Suprapubic skin (tissue), 4 donors: ENCODE results near the gene LRRIQ1.

Experiments used
- CTCF ChIP-seq, 2 donors: fragments of 200-600 bp in 1 of 2; fragments of 450-650 bp in 1 of 2; sonication (generic) in 1 of 2; IDR thresholded peaks; one replicate each; pipeline ENCODE4 v1.5.1; 2016 to 2019; ENCODE audit warnings: antibody characterized with exemption in 2 of 2, mild to moderate bottlenecking in 1 of 2, moderate library complexity in 1 of 2
- EP300 ChIP-seq: sonication (generic); formaldehyde crosslinking; IDR thresholded peaks from one replicate; pipeline ENCODE4 v1.6.1; 2017; ENCODE audit warnings: antibody characterized with exemption
- POLR2A ChIP-seq, 2 donors: fragments of 450-650 bp; IDR thresholded peaks; one replicate each; pipeline ENCODE4 v1.6.1; 2017; ENCODE audit warnings: antibody characterized with exemption in 2 of 2, mild to moderate bottlenecking in 2 of 2, moderate library complexity in 2 of 2
- POLR2AphosphoS5 ChIP-seq, 3 donors: sonication (generic); formaldehyde crosslinking; IDR thresholded peaks; one replicate each; pipeline ENCODE4 v1.6.1; 2017; ENCODE audit warnings: antibody characterized with exemption in 3 of 3

- TF ChIP-seq CTCF (IDR thresholded peaks at IDR 0.05): no peak
- no peak for TF ChIP-seq POLR2A (IDR thresholded peaks at IDR 0.05)
- no peak for TF ChIP-seq EP300
- no peak for TF ChIP-seq POLR2AphosphoS5 (IDR thresholded peaks at IDR 0.05)
These were observed 56.7 kb downstream of the LRRIQ1 start for GRCh38 chr12:85092814-85093370.
